Measurements from ENCODE around the gene NOL9.

Gene NOL9

GRCh38 chr1:6590046-6590445, 35.7 kb upstream of the NOL9 start:
- Histone ChIP-seq H3K4me1 (no peaks in the 10 kb centered on the region), H3K9me3 (no peaks in the 10 kb centered on the region), H3K4me3 (ENCODE audit: low read depth, low read length) (no peak overlapping the region), H3K36me3 (peaks cover 19% of the 10 kb centered on the region), H3K27me3 (no peaks in the 10 kb centered on the region)
- no peak for DNase-seq
- no peak for TF ChIP-seq CTCF (IDR thresholded peaks at IDR 0.05; ENCODE audit: low read depth, low read length)

- no peaks in the 10 kb centered on the region for H3K9me3 ChIP-seq
- no peak for DNase-seq
- H3K36me3 ChIP-seq = peaks cover 16% of the 10 kb centered on the region
- no peak for TF ChIP-seq CTCF (IDR thresholded peaks at IDR 0.05; ENCODE audit: low read depth, low read length)
- no peak overlapping the region for H3K4me3 ChIP-seq (ENCODE audit: low read depth, low read length)
- H3K27me3 ChIP-seq = no peaks in the 10 kb centered on the region
- H3K4me1 ChIP-seq = no peaks in the 10 kb centered on the region
Measured at GRCh38 chr1:6588893-6589520, 34.7 kb upstream of the NOL9 start.

GRCh38 chr1:6588128-6588892, 34.0 kb upstream of the NOL9 start:
- no peak for TF ChIP-seq CTCF (IDR thresholded peaks at IDR 0.05; ENCODE audit: low read depth, low read length)
- H3K36me3 ChIP-seq = peaks cover 10% of the 10 kb centered on the region

GRCh38 chr1:6587261-6588005, 33.1 kb upstream of the NOL9 start:
- Histone ChIP-seq H3K27me3 (no peaks in the 10 kb centered on the region), H3K9me3 (no peaks in the 10 kb centered on the region), H3K36me3 (peaks cover under 1% of the 10 kb centered on the region), H3K4me3 (ENCODE audit: low read depth, low read length) (no peak overlapping the region), H3K4me1 (no peaks in the 10 kb centered on the region)
- no peak for DNase-seq
- TF ChIP-seq CTCF (IDR thresholded peaks at IDR 0.05; ENCODE audit: low read depth, low read length) = no peak

More at GRCh38 chr1:6588128-6588892, 34.0 kb upstream of the NOL9 start:
- Histone ChIP-seq H3K9me3 (no peaks in the 10 kb centered on the region), H3K4me1 (no peaks in the 10 kb centered on the region), H3K4me3 (ENCODE audit: low read depth, low read length) (no peak overlapping the region), H3K27me3 (no peaks in the 10 kb centered on the region)
- no peak for DNase-seq

- Histone ChIP-seq H3K4me1 (no peaks in the 10 kb centered on the region), H3K9me3 (no peaks in the 10 kb centered on the region), H3K4me3 (ENCODE audit: low read depth, low read length) (no peak overlapping the region), H3K36me3 (no peaks in the 10 kb centered on the region; the same call in 1 of the 2 replicates), H3K27me3 (no peaks in the 10 kb centered on the region)
- no peak for DNase-seq
- TF ChIP-seq CTCF (IDR thresholded peaks at IDR 0.05; ENCODE audit: low read depth, low read length) = no peak
Measured at GRCh38 chr1:6586404-6586816, 32.1 kb upstream of the NOL9 start.
